ENCODE data around the gene MUC6.
"Not testable (repeated sequence)": the region's sequence is repeated elsewhere in the genome, so short reads cannot be mapped to it uniquely, and the experiment has no call there.

Gene MUC6

GRCh38 chr11:1018091-1018490 is 18.4 kb downstream of the MUC6 start:
- Histone ChIP-seq H3K27me3 (no peaks in the 10 kb centered on the region), H3K4me3 (ENCODE audit: low read depth in 1 of 2, low read length in 1 of 2) (no peak overlapping the region), H3K36me3 (peaks cover 8% of the 10 kb centered on the region), H3K4me1 (ENCODE audit: control insufficient read depth in 1 of 2, insufficient read depth in 1 of 2, low read depth in 1 of 2, low read length in 1 of 2) (no peaks in the 10 kb centered on the region), H3K9me3 (no peaks in the 10 kb centered on the region), H3K27ac (no peak overlapping the region)
- TF ChIP-seq CTCF (IDR thresholded peaks at IDR 0.05): no peak

- no peaks in the 10 kb centered on the region for H3K4me1 ChIP-seq (ENCODE audit: control insufficient read depth in 1 of 2, insufficient read depth in 1 of 2, low read depth in 1 of 2, low read length in 1 of 2)
- no peak for TF ChIP-seq CTCF (IDR thresholded peaks at IDR 0.05)
- H3K36me3 ChIP-seq: peaks cover 10% of the 10 kb centered on the region
- no peak overlapping the region for H3K4me3 ChIP-seq (ENCODE audit: low read depth in 1 of 2, low read length in 1 of 2)
- H3K27ac ChIP-seq: no peak overlapping the region
- no peaks in the 10 kb centered on the region for H3K27me3 ChIP-seq
- H3K9me3 ChIP-seq: no peaks in the 10 kb centered on the region
These were observed 19.1 kb downstream of the MUC6 start for GRCh38 chr11:1017269-1018005.

GRCh38 chr11:1016610-1017126 is 19.9 kb downstream of the MUC6 start:
- not testable (repeated sequence) for H3K27me3 ChIP-seq; H3K4me3 ChIP-seq (ENCODE audit: low read depth in 1 of 2, low read length in 1 of 2); H3K9me3 ChIP-seq; H3K4me1 ChIP-seq (ENCODE audit: control insufficient read depth in 1 of 2, insufficient read depth in 1 of 2, low read depth in 1 of 2, low read length in 1 of 2); H3K27ac ChIP-seq
- peaks cover 16% of the 10 kb centered on the region for H3K36me3 ChIP-seq

- no peaks in the 10 kb centered on the region for H3K9me3 ChIP-seq
- TF ChIP-seq CTCF (IDR thresholded peaks at IDR 0.05): no peak
- H3K27ac ChIP-seq: no peak overlapping the region
- peaks cover 23% of the 10 kb centered on the region for H3K36me3 ChIP-seq
- H3K4me3 ChIP-seq (ENCODE audit: low read depth in 1 of 2, low read length in 1 of 2): no peak overlapping the region
- no peaks in the 10 kb centered on the region for H3K27me3 ChIP-seq
- H3K4me1 ChIP-seq (ENCODE audit: control insufficient read depth in 1 of 2, insufficient read depth in 1 of 2, low read depth in 1 of 2, low read length in 1 of 2): no peaks in the 10 kb centered on the region
These were observed 20.5 kb downstream of the MUC6 start for GRCh38 chr11:1015826-1016545.

- H3K4me3 ChIP-seq (ENCODE audit: low read depth in 1 of 2, low read length in 1 of 2): no peak overlapping the region
- no peak for TF ChIP-seq CTCF (IDR thresholded peaks at IDR 0.05)
- H3K27ac ChIP-seq: no peak overlapping the region
These were observed 21.5 kb downstream of the MUC6 start for GRCh38 chr11:1015064-1015463.

GRCh38 chr11:1014276-1014675 is 22.2 kb downstream of the MUC6 start:
- no peak for TF ChIP-seq CTCF (IDR thresholded peaks at IDR 0.05)
- Histone ChIP-seq H3K4me3 (ENCODE audit: low read depth in 1 of 2, low read length in 1 of 2) (no peak overlapping the region), H3K27me3 (no peaks in the 10 kb centered on the region), H3K9me3 (no peaks in the 10 kb centered on the region), H3K4me1 (ENCODE audit: control insufficient read depth in 1 of 2, insufficient read depth in 1 of 2, low read depth in 1 of 2, low read length in 1 of 2) (no peaks in the 10 kb centered on the region), H3K27ac (no peak overlapping the region), H3K36me3 (peaks cover 40% of the 10 kb centered on the region)

More at GRCh38 chr11:1015064-1015463, 21.5 kb downstream of the MUC6 start:
- Histone ChIP-seq H3K9me3 (no peaks in the 10 kb centered on the region), H3K27me3 (no peaks in the 10 kb centered on the region), H3K4me1 (ENCODE audit: control insufficient read depth in 1 of 2, insufficient read depth in 1 of 2, low read depth in 1 of 2, low read length in 1 of 2) (no peaks in the 10 kb centered on the region), H3K36me3 (peaks cover 32% of the 10 kb centered on the region)
